Pulmonary artery endothelial cell (primary cell): ENCODE results near the gene TTLL7. TPM values are rescaled to one million over a fixed set of nuclear protein-coding genes. Genes with fewer than 3 reads are reported as not detected.
"Not testable (repeated sequence)": the region's sequence is repeated elsewhere in the genome, so short reads cannot be mapped to it uniquely, and the experiment has no call there.

Source experiments
- DNase-seq: peaks from one replicate; pipeline ENCODE4 v3.0.0-alpha.2; 2011; ENCODE audit warnings: low read depth, low spot score
- total RNA-seq: library from RNA; depleted of rRNA; stranded (reverse); fragments of >200 nt; gene quantifications from 2 replicates; pipeline ENCODE4 v1.2.3, GENCODE V29; 2014

The TTLL7 gene
- total RNA-seq, 1 donor from 2014 or later, result 4.2 TPM

DNA sequence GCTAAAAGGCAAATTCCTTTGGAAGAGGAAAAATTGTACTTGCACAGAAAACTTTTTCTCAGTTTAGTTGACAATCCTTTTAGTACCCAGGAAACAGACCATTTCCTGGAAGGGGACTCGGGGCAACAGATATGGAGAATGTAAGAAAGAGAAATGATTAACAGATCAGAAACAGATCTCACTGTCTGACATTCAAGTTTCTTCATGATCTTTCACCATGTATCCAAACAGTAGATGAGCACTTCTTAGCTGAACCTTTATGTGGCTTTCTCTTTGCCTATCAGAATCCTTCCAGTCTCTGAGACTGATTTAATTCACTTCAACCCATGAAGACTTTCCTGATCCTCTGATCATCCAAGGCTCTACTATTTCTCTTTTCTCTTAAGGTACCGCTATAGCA, 2.7 kb downstream of the TTLL7 start:
- no peak for DNase-seq

DNA sequence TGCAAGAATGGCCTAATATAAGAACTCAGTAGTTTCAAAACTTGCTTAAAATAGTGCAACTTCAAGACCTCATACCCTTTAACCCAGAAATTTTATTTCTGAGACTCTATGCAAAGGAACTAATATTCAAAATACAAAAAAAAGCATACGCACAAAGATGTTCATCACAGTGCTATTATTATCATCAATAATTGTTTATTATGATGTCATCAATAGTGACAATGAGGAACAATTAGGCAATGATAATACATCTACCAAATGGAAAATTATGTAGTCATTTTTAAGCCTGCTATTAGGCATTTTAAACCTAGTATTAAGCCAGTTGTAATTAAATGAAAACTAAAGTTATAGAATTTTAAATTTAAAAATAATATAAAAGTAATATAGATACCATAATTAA, 3.3 kb downstream of the TTLL7 start:
- DNase-seq, result no peak

DNA sequence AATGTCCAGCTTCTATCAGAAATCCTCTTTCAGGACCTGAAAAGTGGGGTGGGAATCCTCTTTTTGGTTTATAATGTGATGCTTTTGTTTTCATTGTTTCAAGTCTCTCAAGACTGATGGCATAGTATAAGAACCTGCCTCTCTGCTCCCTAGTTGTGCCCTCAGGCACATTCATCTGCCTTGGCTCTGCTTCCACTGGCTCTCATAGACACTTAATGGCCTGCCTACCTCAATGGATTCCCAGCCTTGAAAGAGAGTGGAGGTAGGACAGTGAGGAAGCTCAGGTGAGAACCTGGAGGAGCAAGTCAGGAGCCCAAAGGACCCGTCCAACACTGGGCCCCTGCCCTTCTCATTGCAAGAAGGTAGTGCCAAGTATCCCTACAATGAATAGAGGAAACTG, 4.8 kb downstream of the TTLL7 start:
- DNase-seq, result no peak

DNA sequence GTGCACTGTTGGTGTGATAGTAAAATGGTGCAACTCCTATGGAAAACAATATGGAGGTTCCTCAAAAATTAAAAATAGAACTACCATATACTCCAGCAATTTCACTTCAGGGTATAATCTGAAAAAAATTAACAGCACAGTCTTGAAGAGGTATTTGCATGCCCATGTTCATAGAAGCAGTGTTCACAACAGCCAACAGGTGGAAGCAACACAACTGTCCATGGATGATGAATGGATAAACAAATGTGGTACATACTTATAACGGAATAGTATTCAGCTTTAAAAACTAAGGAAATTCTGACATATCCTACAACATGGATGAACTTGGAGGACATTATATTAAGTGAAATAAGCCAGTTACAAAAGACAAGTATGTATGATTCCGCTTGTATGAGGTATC, 8.2 kb downstream of the TTLL7 start:
- DNase-seq, result no peak

DNA sequence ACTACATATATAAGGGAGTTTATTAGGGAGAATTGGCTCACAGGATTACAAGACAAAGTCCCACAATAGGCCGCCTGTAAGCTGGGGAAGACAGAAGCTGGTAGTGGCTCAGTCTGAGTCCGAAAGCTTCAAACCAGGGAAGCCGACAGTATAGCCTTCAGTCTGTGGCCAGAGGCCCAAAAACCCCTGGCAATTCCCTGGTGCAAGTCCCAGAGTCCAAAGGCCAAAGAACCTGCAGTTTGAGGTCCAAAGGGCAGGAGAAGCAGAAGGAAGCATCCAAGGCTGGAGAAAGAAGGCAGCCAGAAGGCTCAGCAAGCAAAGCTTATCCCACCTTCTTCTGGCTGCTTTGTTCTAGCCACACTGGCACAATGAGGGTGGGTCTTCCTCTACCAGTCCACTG, 13.9 kb downstream of the TTLL7 start:
- no peak for DNase-seq

DNA sequence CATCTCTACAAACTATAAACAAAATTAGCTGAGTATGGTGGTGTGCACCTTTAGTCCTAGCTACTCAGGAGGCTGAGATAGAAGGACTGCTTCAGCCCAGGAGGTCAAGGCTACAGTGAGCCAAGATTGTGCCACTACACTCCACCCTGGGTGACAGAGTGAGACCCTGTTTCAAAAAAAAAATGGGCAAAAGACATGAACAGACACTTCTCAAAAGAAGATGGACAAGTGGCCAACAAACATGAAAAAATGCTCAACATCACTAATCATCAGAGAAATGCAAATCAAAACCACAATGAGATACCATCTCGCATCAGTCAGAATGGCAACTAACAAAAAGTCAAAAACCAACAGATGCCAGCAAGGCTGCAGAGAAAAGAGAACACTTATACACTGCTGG, 15.0 kb downstream of the TTLL7 start:
- DNase-seq, result not testable (repeated sequence)

DNA sequence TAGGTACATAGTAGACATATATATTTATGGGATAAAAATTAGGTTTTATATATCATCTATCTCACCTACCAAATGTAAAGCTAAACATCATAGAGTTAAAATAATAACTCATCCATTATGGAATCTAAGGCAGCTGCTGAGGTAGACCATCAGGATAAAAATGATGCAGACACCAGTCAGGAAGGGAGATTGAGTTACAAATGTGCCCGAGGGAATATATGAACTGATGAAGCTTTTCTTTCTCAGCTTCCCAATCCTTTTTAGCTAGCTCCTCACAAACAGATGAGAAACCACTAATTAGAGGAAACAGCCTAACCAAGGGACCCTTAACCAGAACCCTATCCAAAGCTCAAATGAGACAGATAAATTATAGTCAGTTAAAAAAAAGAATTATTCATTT, 20.9 kb downstream of the TTLL7 start:
- no peak for DNase-seq

DNA sequence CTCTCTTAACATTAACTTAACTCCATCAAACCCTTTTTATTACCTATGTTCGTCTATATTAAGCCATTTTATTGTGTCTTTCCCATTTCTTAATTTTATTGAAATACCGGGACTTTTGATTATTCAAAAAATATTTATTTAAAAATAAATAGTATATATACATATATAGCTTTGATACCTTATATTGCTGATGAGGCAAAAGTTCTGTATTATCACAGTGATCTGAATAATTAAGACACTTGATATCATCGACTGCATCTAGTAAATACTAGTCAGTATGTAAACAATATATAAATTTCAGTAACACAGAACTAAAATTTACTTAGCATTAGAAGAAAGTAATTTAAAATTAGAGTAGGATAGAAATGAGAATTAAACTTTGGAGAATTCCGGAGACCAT, 22.0 kb downstream of the TTLL7 start:
- DNase-seq, result no peak

DNA sequence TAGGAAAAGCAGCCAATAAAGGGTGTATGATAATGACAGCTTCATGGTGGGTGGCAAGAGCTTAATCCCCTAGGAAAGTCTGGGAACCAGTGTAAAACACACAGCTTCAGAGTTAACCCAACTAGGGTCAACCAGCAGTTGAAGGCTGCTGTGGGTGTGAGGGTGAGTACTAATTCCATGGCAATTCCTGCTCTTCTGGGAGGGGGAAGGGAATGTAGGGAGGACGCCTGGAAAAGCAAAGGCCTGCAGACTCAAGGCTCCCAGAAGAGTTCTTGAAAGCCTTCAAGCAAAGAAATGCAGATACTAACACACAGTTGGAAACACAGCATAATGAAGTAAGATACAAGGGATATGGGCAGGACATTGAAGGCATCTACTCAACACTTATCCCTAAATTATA, 28.1 kb downstream of the TTLL7 start:
- no peak for DNase-seq

DNA sequence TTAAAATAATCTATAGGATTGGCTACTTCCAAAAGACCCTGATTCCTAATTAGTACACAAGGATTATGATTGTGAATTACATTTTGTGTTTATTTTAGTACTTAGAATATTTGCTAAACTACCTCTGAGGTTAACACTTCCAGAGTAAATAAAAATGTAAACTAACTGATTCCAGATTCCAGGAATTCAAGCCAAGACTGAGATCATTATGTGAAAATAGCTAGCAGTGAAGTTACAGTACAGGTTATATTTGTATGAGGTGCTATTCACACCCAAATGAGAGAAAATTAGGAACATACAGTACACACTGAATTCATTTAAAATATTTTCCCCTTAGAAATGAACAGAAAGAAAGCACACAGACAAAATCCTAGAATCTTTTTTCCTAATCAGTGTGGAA, 28.8 kb downstream of the TTLL7 start:
- no peak for DNase-seq

DNA sequence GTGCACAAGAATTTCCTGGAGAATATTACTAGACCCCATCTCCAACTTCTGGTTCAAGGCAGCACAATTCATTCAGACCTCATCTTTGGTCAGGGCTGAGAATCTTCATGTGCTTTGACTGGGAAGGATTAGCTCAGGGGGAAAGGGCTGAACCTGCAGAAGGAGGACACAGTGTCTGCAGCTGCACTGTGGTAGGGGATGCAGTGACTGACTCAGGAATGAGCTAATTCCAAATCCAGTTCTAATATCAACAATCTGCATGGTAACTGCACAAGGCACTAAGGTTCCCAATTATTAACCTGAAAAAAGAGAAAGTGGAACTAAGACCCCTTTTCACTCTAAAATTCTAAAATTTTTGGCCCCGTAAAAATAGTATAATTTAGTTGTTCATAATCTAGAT, 31.6 kb downstream of the TTLL7 start:
- no peak for DNase-seq

DNA sequence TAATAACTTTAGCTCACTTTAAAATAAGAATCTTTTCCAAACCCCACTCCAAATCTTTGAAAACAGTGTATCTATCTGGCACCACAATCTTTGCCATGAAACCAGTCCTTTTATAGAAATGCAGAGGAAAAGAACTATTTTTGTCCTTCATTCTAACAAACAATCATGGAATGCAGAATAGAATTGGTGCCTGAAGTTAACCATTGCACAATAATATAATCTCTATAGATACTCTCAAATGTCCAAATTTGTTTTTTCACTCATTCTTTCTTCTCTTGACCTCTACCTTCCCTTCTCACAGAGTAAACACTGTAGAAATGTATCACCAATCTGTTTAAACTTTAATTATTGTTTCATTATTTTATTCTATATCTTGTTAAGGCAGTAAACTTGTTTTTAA, 34.8 kb downstream of the TTLL7 start:
- no peak for DNase-seq

DNA sequence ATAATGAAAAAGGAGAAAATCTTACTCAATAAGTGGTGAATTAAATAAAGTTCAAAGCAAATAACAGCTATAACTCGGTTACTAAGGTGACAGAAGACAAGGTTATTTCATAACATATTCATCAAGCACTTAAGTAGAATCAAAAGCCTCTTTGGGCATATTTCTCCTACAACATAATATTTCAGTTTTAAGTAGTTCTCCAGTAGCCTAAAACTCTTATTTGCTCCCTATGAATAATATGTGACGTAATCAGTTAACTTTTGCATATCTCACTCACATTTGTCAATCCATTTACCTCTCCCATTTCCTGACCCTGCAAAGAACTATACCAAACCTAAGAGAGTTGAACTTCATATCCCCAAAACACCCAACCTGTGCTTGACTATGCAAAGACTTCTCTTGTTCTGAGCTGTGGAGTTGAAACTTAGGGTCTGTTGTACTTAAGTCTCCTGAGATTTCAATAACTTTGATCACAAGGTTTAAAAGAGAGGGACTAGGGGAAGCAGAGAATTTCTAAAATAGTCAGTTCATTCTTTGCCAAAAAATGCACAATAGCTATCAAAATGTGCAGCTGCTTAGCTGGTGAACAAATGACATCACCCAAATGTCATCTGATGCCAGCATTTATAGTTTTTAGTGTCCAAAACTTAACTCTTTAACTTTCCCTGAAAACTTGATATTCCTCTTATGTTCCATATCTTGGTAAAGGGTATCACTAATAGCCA, 37.2 kb downstream of the TTLL7 start:
- DNase-seq, result no peak

DNA sequence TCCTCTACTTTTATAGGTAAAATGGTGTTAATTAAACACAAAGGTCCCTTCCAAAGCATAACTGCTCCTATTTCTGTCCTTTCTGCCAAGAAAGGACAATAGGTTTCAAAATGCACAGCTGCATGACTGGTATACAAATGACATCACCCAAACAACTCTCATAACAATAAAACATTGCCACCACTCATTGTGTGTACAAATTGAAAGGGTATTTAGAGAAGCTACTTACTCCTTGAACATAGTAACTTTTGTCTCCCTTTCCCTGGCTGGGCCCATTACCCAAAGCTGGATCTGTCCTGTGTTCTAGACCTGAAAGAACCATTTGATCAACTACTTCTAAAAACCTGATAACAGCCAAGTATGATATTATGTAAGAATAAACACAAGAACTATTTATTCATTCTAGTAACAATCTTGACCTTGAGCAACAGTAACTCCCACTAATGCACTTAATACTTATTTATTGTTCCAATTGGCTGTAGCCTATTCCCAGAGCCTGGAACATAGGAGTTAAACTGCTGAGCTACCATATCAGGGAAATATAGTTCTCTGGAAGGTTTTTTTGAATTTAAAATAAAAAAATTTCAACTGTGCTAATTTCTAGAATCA, 38.2 kb downstream of the TTLL7 start:
- DNase-seq, result no peak

DNA sequence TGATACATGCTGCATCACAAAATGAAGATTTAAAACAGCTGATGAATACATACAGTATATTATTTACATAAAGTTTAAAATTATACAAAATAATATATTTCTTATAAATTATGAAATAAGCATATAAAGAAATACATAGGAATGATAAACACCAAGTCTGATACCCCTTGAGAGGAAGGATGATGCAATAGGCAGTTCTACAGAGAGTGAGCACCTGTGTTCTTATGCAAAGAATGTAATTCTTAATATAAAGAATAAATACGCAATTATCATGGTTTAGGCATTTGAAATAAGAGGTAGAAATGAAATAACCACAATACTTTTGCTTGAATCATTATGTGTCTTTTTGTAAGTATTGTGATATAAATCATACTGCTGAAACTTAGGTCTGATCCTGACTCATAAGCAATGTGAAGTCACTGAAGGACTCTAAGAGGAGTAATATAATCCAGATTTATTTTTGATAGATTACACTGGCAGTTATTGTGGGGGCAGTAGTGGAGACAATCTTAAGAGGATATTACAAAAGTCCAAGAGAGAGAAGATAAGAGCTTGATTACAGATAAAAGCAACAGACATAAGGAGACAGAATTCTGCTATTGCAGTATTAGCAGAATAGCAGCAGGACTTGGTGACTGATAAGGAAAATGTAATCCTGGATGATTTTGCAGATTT, 39.0 kb downstream of the TTLL7 start:
- DNase-seq, result no peak

DNA sequence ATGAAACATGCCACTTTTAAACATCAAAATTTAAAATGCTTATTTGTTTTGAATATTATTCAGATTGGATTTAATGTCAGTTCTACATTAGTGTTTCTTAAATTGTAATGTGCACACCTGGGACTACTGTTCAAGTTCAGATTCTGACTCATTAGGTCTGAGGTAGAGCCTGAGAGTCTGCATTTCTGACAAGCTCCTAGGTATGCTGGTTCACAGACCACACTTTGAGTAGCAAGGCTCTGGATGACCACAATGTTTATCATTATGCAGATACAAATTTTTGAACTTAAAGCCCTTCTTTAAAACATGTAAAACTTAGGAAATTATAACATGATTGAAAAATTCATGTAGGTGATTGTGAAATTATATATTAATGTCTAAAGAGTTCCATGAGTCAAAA, 40.2 kb downstream of the TTLL7 start:
- DNase-seq, result no peak

DNA sequence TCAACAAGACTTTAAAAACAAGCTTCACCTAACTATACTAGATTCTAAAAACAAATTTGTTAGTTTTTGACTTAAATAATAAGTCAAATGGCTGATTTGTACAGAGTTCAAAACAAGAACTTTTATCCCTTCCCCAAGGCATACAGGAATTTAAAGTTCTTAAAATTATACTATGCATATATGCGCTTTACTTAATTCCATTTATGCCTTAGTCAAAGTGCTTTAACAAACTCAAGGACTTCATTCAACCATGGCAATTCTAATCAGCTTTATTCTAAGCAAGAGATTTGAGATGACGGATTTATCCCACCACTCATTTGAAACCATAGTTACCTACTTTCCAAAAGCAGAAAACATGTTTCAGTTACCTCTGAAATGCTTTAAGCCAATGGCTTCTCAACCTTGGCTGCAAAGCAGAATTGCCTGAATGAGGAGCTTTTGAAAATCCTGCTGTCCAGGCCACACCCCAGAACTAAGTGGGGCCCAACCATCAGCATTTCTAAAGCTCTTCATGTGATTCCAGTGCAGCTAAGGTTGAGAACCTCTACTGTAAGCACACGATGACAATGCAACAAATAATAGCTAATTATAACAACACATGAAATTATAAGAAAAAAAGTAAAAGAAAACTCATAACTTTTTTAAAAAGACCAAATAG, 44.6 kb downstream of the TTLL7 start:
- no peak for DNase-seq

DNA sequence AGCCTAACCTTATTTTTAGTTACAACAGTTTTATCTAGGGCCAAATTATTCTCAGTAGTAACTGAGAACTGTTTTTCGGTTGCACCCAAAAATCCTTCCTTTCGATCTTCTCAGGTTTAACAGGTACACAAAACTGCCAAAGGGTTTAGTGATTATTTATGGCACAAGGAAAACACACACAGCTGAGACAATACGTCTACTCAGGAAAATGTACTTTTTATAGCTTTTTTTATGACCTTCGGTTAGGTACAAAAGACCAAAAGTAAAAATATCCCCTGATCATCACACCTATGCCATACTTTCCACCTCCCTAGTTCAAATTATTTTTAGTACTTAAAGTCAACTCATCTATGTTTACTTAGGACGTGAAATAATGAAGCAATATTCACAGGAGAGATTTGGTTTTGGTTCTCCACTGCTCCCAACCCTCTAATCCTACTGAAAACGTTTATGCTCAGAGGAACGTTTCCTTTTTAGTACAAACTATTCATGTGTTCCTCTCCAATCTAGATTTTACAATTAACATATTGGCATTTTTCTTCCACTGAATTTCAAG, 48.7 kb downstream of the TTLL7 start:
- DNase-seq, result no peak

DNA sequence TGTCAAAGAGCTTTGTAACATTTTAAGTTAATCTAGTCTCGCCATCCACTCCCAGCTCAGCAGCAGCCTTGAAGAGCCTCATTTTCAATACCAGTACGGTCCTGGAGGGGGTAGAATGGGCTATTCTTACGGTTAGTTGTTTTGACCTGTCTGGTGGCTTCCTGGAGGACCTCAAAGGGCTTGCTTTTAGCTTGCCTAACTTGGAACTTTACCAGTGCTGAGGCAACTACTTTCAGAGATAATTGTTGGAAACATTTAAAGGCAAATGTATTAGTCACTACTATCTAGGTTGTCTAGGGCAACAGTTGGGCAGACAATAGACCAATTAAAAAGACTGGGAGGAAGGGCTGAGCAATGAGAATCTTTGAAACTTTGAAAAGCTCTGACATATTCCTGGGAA, 56.0 kb downstream of the TTLL7 start:
- no peak for DNase-seq

DNA sequence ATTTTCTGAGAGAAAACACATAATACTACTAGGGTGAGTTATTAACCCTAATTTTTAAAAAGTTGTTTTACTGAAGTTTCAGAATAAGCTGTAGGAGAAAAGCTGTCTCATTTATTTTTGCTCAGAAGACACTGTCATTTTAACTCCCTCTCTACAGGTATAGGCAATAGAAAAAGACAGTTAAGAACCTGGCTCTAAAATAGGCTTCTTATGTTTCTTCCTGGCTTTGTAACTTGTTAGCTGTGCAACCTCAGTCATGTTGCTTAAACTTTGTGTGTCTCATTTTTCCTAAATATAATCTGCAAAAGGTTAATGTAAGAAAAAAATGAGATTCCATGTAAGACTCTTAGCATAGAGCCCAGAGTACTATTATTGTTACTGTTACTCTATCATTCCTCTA, 64.4 kb downstream of the TTLL7 start:
- no peak for DNase-seq

DNA sequence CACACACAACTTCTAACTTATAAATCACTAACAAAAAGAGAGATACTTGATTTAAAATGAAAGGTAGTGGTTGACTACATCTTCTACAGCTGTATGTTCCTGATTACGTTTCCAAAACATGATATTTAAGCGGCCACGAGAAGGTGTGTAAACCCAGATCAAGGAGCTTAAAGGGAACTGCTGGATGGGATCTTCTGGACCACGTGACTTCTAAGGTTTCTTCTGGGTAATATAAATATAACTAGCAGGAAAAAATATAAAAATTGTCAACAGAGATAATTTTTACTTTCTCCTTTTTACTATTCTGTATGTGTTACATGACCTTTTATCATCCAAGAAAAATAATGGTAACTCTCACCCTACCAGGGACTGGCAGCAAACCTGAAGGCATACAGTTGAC, 66.2 kb downstream of the TTLL7 start:
- no peak for DNase-seq

DNA sequence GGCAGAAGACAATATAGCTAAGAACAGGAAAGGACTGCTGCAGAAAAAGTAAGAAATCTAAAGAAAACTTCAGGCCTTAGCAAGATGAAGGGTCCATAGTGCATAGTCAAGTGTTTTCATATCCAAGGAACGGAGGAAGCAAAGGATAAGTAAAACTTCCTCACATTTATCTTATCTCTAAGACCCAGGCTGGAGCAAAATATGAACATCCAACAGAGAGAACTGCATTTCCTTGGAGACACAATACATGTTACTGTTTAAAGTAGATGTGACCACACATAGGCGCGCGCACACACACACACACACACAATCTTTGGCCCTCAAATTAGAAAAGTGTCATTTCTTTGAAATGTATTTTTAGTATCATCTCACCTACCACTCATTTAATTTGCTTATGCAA, 66.7 kb downstream of the TTLL7 start:
- DNase-seq, result no peak
